ENCODE measurements around the gene IFNLR1.

GRCh38 chr1:24177161-24177560 is 9.9 kb downstream of the IFNLR1 start:
- TF ChIP-seq TAF1 (IDR thresholded peaks at IDR 0.05; ENCODE audit: control insufficient read depth, extremely low read depth, insufficient read depth, low read length, severe bottlenecking) (no peak), POLR2A (conservative IDR thresholded peaks at IDR 0.05) (no peak), UBTF (IDR thresholded peaks at IDR 0.05; ENCODE audit: borderline replicate concordance in 1 of 2, low read depth in 2 of 2, low read length in 2 of 2) (no peak), ZNF12 (CRISPR knock-in tag; IDR thresholded peaks at IDR 0.05) (no peak)

All from K562 (cell line).